Psoas muscle (tissue), 8 donors: Measurements from ENCODE around the gene GSTO1. TPM values are rescaled to one million over a fixed set of nuclear protein-coding genes. Genes with fewer than 3 reads are reported as not detected.

Source experiments
- ATAC-seq, 4 donors: fragments of 200-7000 bp; cut with Tn5 transposase; one replicate each; pipeline ENCODE4 v1.9.1; 2020; ENCODE audit warnings: moderate library complexity in 3 of 4, mild to moderate bottlenecking in 2 of 4
- DNase-seq, 2 donors: peaks; one replicate each; pipeline ENCODE4 v3.0.0-alpha.2; 2020
- H3K27ac ChIP-seq: fragments of 200-600 bp; one replicate; pipeline ENCODE4 v1.8.0; 2022
- H3K27me3 ChIP-seq, 3 donors: fragments of 200-600 bp in 1 of 3; one replicate each; pipeline versions ENCODE4 v1.6.1 to v1.8.0; 2013 to 2022; ENCODE audit warnings: low read length in 2 of 3, mild to moderate bottlenecking in 2 of 3, moderate library complexity in 1 of 3; ENCODE audit not compliant: insufficient read depth in 3 of 3
- H3K36me3 ChIP-seq, 2 donors: fragments of 200-600 bp in 1 of 2; one replicate each; pipeline versions ENCODE4 v1.6.1 to v1.8.0; 2013 to 2022; ENCODE audit warnings: low read depth in 1 of 2, mild to moderate bottlenecking in 1 of 2, moderate library complexity in 1 of 2; ENCODE audit not compliant: insufficient read depth in 1 of 2
- H3K4me1 ChIP-seq: fragments of 200-600 bp; one replicate; pipeline ENCODE4 v1.8.0; 2022
- H3K4me3 ChIP-seq: fragments of 200-600 bp; one replicate; pipeline ENCODE4 v1.8.0; 2022; ENCODE audit warnings: mild to moderate bottlenecking
- H3K9me3 ChIP-seq: fragments of 200-600 bp; one replicate; pipeline ENCODE4 v1.8.0; 2022
- CTCF ChIP-seq: fragments of 200-600 bp; IDR thresholded peaks from one replicate; pipeline ENCODE4 v1.8.0; 2022; ENCODE audit warnings: antibody characterized with exemption
- WGBS, 3 donors: extraction: QIAGEN DNeasy Blood & Tissue Kit; methylation state at CpG; one replicate each; pipeline versions ENCODE4 v1.1.6 to v1.1.7; 2013; 5-methylcytosine and 5-hydroxymethylcytosine counted together
- intact Hi-C, 2 donors: fragments of 100-400 bp; cut with DNase I; formaldehyde crosslinking; loops; one replicate each; pipeline versions ENCODE4 v1.11.0 to v1.14.2; 2022
- polyA plus RNA-seq, 3 donors: library from polyadenylated mRNA; stranded (reverse); fragments of 200-250 nt; gene quantifications; one replicate each; pipeline ENCODE4 v1.2.3, GENCODE V29; 2013
- total RNA-seq, 4 donors: library from RNA; stranded (reverse); fragmentation: NEBNext Ultra II Directional in 2 of 4; extraction: Animal tissue kit (Norgen Biotek cat#: 25700) in 2 of 4; gene quantifications; one replicate each; pipeline versions ENCODE4 v1.2.1 to v1.2.4, GENCODE V29; 2021 to 2023
- donor health status: healthy with polysubstance abuse.
- donor health status: DM: no; HTN: no; CAD: no; lungs with moderate emphysema.
- donor health status: Bipolar disorder and iron deficiency.
- donor health status: healthy.
- donor health status: DM: yes; HTN: yes; CAD: no.
- donor health status: DM: no; HTN: no; CAD: no.
- donor health status: DM: no; HTN: no; CAD: no.
- donor health status: DM: yes; HTN: yes; CAD: no.

The GSTO1 gene
- total and polyA plus RNA-seq, 7 donors = 73.7 to 742 (median 120) TPM

- 90 to 96% (median 95%) methylated on average over 14 of the region's 14 CpGs for WGBS, 3 donors
- Histone ChIP-seq H3K27ac (peak overlapping the region; percentile 86), H3K36me3 (peaks cover 4 to 53% of the 10 kb centered on the region in 2 donors), H3K4me1 (peaks cover 9% of the 10 kb centered on the region), H3K27me3 (no peaks in the 10 kb centered on the region), H3K4me3 (peak overlapping the region; percentile 76), H3K9me3 (no peaks in the 10 kb centered on the region)
- no peak for DNase-seq
- no peak for TF ChIP-seq CTCF
- intact Hi-C loops = no loop called here
- no peak for ATAC-seq
These were observed 13.2 kb downstream of the GSTO1 start for GRCh38 chr10:104267721-104268404.

DNA sequence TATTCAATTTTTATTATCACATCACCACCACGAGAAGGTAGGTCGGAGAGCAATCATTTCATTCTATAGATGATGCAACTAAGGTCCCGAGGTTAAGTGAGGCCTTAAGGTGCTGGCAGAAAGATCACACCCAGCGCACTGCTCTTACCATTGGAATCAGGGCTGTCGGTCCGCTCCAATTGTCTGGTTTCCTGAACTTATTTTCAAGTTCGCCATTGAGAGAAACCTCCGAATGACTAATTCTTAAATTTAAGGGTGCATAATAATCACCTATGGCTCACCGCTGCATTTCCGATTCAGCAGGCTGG, 13.7 kb downstream of the GSTO1 start:
- no peak for DNase-seq
- peak overlapping the region; percentile 76 for H3K4me3 ChIP-seq
- H3K27ac ChIP-seq = peak overlapping the region; percentile 86
- 4 to 8% (median 7%) methylated on average over 10 of the region's 10 CpGs for WGBS, 3 donors
- intact Hi-C loops = no loop called here
- no peaks in the 10 kb centered on the region for H3K9me3 ChIP-seq
- H3K4me1 ChIP-seq = peaks cover 9% of the 10 kb centered on the region
- no peak for TF ChIP-seq CTCF
- peak in 2 of 4 donors; percentile 1 to 2 for ATAC-seq
- peaks cover 4 to 48% of the 10 kb centered on the region in 2 donors for H3K36me3 ChIP-seq
- H3K27me3 ChIP-seq = no peaks in the 10 kb centered on the region

DNA sequence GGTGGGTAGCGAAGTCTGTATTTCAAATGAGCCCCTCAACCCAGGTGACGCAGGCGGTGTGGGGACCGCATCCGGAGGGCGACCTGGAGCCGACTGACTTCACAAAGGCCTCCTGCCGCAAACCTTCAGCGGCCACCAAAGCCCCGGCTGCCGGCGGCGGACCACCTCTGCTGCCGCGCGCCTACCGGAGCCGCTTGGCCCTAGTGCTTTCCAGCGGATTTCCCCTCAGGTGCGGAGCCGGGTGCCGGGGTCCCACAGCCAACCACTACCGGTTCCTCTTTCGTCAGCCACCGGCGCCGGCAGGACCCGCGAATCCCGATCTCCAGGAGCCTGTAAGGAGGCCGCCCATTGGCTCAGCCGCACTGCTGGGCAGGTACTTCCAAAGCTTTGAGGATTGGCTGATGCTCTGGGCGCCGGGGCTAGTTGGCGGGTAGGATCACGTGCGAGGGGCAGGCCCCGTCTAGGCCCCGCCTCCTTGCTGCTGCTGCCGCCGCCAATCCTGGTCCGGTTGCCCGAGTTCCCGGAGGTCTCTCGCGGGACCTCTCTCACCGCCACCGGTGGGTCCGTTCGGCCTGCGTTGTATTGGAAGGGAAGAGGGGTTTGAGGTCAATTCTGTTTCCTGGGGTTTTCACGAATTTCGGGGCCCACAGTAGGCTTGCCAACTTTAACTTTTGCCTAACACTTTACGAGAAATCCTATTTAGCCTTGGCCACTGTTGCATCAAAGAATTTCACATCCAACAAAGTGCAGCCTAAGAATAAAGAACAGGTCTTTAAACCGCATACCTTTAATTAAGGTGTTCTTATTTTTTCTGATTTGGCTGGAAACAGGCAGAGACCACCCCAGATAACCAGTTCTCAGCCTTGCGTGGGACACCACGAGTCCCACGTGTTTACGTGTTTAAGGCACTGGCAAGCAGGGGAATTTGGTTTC, 14.3 kb downstream of the GSTO1 start, which contains the start of gene GSTO2:
TSS of gene GSTO2 (plus strand) at position 472 of the 933 bp plus-strand sequence. CDS start 5,732 bp downstream, outside the sequence.
- 1 to 4% (median 2%) methylated on average over 50 to 59 of the region's 59 CpGs for WGBS, 3 donors
- intact Hi-C loops = no loop called here
- no peak for TF ChIP-seq CTCF

GRCh38 chr10:104273286-104273685, 18.6 kb downstream of the GSTO1 start:
- Histone ChIP-seq H3K4me1 (peaks cover 5% of the 10 kb centered on the region), H3K27ac (no peak overlapping the region), H3K27me3 (no peaks in the 10 kb centered on the region), H3K9me3 (no peaks in the 10 kb centered on the region), H3K4me3 (no peak overlapping the region), H3K36me3 (no peaks in the 10 kb centered on the region)
- ATAC-seq (no peak), DNase-seq (no peak)
- intact Hi-C loops = no loop called here
- 84 to 90% (median 89%) methylated on average over 1 of the region's 1 CpG for WGBS, 3 donors
- TF ChIP-seq CTCF = no peak

More for the DNA sequence above, 14.3 kb downstream of the GSTO1 start, which contains the start of gene GSTO2:
- Histone ChIP-seq H3K9me3 (no peaks in the 10 kb centered on the region), H3K4me1 (peaks cover 9% of the 10 kb centered on the region), H3K36me3 (peaks cover 4 to 42% of the 10 kb centered on the region in 2 donors), H3K27ac (peak within 1 kb of the TSS; percentile 86), H3K4me3 (peak within 1 kb of the TSS; percentile 76), H3K27me3 (no peaks in the 10 kb centered on the region)
- DNase-seq = peak; percentile 99 to 100
- ATAC-seq = peak; percentile 99 to 100 (median 100)
